H1 (cell line): ENCODE measurements around the gene NKAIN2. TPM values are rescaled to one million over a fixed set of nuclear protein-coding genes. Genes with fewer than 3 reads are reported as not detected.

Experiments
- CBX8 ChIP-seq: fragments of 300-800, 300-1000 bp; sonication (generic); IDR thresholded peaks from 2 replicates; pipeline ENCODE4 v1.7.1; 2016; ENCODE audit warnings: low read depth, low read length, borderline replicate concordance
- CEBPB ChIP-seq: IDR thresholded peaks from 2 replicates; pipeline ENCODE4 v1.6.1; 2012; ENCODE audit warnings: low read depth, low read length
- CHD2 ChIP-seq: IDR thresholded peaks from 2 replicates; pipeline ENCODE4 v1.6.1; 2012; ENCODE audit warnings: low read length, improper control_type of control experiment
- HDAC2 ChIP-seq, 2 experiments: fragments of 300-600 bp in 1 of 2; sonication (generic) in 1 of 2; IDR thresholded peaks; 2 replicates each; pipeline ENCODE4 v1.6.1; 2011 to 2012; ENCODE audit warnings: low read depth in 2 of 2, low read length in 2 of 2, mild to moderate bottlenecking in 2 of 2, moderate library complexity in 2 of 2, borderline replicate concordance in 1 of 2, inconsistent platforms in 1 of 2
- MAFK ChIP-seq: IDR thresholded peaks from 2 replicates; pipeline ENCODE4 v1.6.1; 2012; ENCODE audit warnings: low read depth, mild to moderate bottlenecking, improper control_type of control experiment, low read length
- NANOG ChIP-seq: IDR thresholded peaks from 2 replicates; pipeline ENCODE4 v1.6.1; 2011; ENCODE audit warnings: low read length, low read depth, mild to moderate bottlenecking, inconsistent platforms; ENCODE audit not compliant: insufficient read depth, poor library complexity, severe bottlenecking
- USF2 ChIP-seq: IDR thresholded peaks from 2 replicates; pipeline ENCODE4 v1.6.1; 2011; ENCODE audit warnings: low read length, improper control_type of control experiment
- polyA plus RNA-seq, 7 experiments: library from polyadenylated mRNA; depleted of rRNA in 3 of 7; stranded (reverse) in 5 of 7; unstranded in 2 of 7; fragments of >200 nt in 5 of 7; fragments of 200-250 nt in 2 of 7; gene quantifications; 1 replicate in 5 of 7; 2 replicates in 1 of 7; 4 replicates in 1 of 7; pipeline versions ENCODE4 v1.2.1 to v1.2.3, GENCODE V29; 2011 to 2013; ENCODE audit warnings: missing spikeins in 2 of 7, mixed read lengths in 2 of 7
- total RNA-seq: library from RNA; stranded (reverse); fragmentation: NEBNext Ultra II Directional; extraction: Animal tissue kit (Norgen Biotek cat#: 25700); gene quantifications from 2 replicates; pipeline ENCODE4 v1.2.1, GENCODE V29; 2021

NKAIN2 gene
- total and polyA plus RNA-seq, 2 of the 8 experiments (the other 6 are each of a cell fraction or from before 2014, with no cell fraction given), result 0.20 to 0.34 TPM

DNA sequence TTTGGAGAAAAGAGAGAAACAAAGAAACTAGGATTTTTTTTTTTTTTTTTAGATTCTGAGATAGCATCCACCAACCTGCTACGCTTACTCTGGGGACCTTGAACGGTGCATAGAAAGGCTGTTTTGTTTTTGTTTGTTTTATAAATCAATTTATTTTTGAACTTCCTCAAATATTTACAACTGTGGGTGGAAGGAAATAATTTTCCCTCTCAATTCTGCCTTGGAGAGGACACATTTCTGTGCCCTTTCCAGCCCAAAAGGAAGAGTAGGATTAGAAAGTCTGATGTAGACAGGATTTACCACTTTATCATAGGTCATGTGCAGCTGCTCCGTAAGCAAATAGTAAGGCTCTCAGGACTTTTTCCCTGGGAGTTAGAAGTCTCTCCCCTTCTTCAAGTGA, 190.5 kb downstream of the NKAIN2 start (continued):
- TF ChIP-seq CBX8 (no peak), MAFK (no peak), HDAC2 (IDR thresholded peaks at IDR 0.05; ENCODE audit: borderline replicate concordance in 1 of 2, low read depth in 2 of 2, low read length in 2 of 2) (no peak), CEBPB (no peak), NANOG (no peak), USF2 (no peak), CHD2 (no peak)
- TF ChIP-seq, all 59 proteins: peak for 0
